ENCODE measurements around the gene CTBP2. TPM values are rescaled to one million over a fixed set of nuclear protein-coding genes. Genes with fewer than 3 reads are reported as not detected.
A peak's percentile ranks its signal among the peaks of the same experiment; 100 is the strongest.

CTBP2 gene
- total RNA-seq, 2 donors from 2014 or later = 75.3 to 109 TPM

- no peak overlapping the region for H3K27ac ChIP-seq (ENCODE audit: low read depth, low read length)
- no peak overlapping the region for H3K27ac Mint-ChIP-seq
- whole genome bisulfite sequencing, 2 experiments (ENCODE audit: insufficient coverage in 1 of 2, insufficient read length in 1 of 2) = 85 to 90% methylated on average over 4 to 5 of the region's 5 CpGs
- no peak for TF ChIP-seq CTCF (conservative IDR thresholded peaks at IDR 0.05)
- DNase-seq = no peak
- no peaks in the 10 kb centered on the region for H3K4me1 Mint-ChIP-seq
- no peaks in the 10 kb centered on the region for H3K36me3 ChIP-seq (ENCODE audit: control insufficient read depth, insufficient read depth, low read length)
- H3K9ac ChIP-seq (ENCODE audit: extremely low read depth, low read length, poor library complexity, severe bottlenecking) = no peak overlapping the region
- no peaks in the 10 kb centered on the region for H3K4me1 ChIP-seq (ENCODE audit: control insufficient read depth, insufficient read depth, low read length)
- peaks cover 21% of the 10 kb centered on the region for H3K27me3 ChIP-seq (ENCODE audit: control insufficient read depth, insufficient read depth, low read length, poor library complexity, severe bottlenecking)
- no peaks in the 10 kb centered on the region for H3K36me3 Mint-ChIP-seq (ENCODE audit: low read depth)
- no peak overlapping the region for H3K4me3 ChIP-seq (ENCODE audit: low read length)
- peaks cover 46% of the 10 kb centered on the region for H3K27me3 Mint-ChIP-seq (ENCODE audit: insufficient read depth)
- no peaks in the 10 kb centered on the region for H3K9me3 ChIP-seq (ENCODE audit: control insufficient read depth, low read length)
- H3K4me3 Mint-ChIP-seq = no peak overlapping the region
- no peaks in the 10 kb centered on the region for H3K9me3 Mint-ChIP-seq
Observed at GRCh38 chr10:125204400-125204799, 44.0 kb upstream of the CTBP2 start.

GRCh38 chr10:125203186-125203800 lies 42.9 kb upstream of the CTBP2 start:
- no peaks in the 10 kb centered on the region for H3K4me1 Mint-ChIP-seq
- H3K36me3 Mint-ChIP-seq (ENCODE audit: low read depth) = no peaks in the 10 kb centered on the region
- no peak for TF ChIP-seq CTCF (conservative IDR thresholded peaks at IDR 0.05)
- H3K9me3 ChIP-seq (ENCODE audit: control insufficient read depth, low read length) = no peaks in the 10 kb centered on the region
- H3K4me1 ChIP-seq (ENCODE audit: control insufficient read depth, insufficient read depth, low read length) = no peaks in the 10 kb centered on the region
- H3K36me3 ChIP-seq (ENCODE audit: control insufficient read depth, insufficient read depth, low read length) = no peaks in the 10 kb centered on the region
- DNase-seq = peak; percentile 28
- H3K4me3 Mint-ChIP-seq = no peak overlapping the region
- H3K27ac ChIP-seq (ENCODE audit: low read depth, low read length) = no peak overlapping the region
- H3K9me3 Mint-ChIP-seq = no peaks in the 10 kb centered on the region
- peaks cover 16% of the 10 kb centered on the region for H3K27me3 ChIP-seq (ENCODE audit: control insufficient read depth, insufficient read depth, low read length, poor library complexity, severe bottlenecking)
- 92 to 100% methylated on average over 7 to 10 of the region's 10 CpGs for WGBS, 2 experiments (ENCODE audit: insufficient coverage in 1 of 2, insufficient read length in 1 of 2)
- H3K27me3 Mint-ChIP-seq (ENCODE audit: insufficient read depth) = peaks cover 37% of the 10 kb centered on the region
- no peak overlapping the region for H3K27ac Mint-ChIP-seq
- H3K4me3 ChIP-seq (ENCODE audit: low read length) = no peak overlapping the region
- no peak overlapping the region for H3K9ac ChIP-seq (ENCODE audit: extremely low read depth, low read length, poor library complexity, severe bottlenecking)

DNA sequence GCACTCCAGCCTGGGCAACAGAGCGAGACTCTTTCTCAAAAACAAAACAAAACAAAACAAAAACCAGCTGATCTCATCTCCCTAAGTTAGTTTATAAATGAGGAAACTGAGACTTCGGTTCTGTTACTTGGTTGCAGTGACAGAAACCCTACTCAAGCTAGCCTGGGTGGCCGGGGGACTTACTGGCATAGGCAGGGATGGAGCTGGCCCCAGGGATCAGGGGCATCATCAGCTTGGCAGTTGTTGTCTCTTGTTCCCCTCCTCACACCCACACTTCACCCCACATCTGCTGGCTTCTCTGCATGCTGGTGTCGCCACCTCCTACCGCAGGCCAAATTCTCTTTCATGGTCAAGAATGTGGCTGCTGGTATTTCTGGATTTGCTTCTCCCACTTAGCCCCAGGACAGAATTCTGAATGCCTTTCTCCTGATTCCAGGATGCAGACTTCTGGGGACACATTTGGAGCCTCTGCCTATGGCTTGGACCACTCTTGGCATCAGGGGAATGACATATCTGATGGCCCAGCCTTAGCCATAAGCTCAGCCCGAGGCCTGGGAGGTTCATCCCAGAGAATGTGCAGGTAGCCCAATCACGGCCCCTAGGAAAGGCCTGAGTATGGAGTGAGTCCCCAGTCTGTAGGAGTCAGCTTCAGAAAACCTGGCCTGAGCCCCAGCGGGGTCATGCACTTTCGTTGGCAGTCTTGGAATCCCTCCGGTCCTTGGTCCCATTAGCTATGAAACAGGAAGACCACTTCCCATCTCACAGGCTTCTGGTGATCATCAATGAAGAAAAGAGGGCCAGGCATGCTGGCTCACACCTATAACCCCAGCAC lies 41.6 kb upstream of the CTBP2 start:
- 92 to 100% methylated on average over 6 to 10 of the region's 10 CpGs for WGBS, 2 experiments (ENCODE audit: insufficient coverage in 1 of 2, insufficient read length in 1 of 2)
- no peak overlapping the region for H3K9ac ChIP-seq (ENCODE audit: extremely low read depth, low read length, poor library complexity, severe bottlenecking)
- peak; percentile 33 for DNase-seq
- no peak for TF ChIP-seq CTCF (conservative IDR thresholded peaks at IDR 0.05)
- Mint-ChIP-seq H3K27me3 (ENCODE audit: insufficient read depth) (peaks cover 26% of the 10 kb centered on the region), H3K4me1 (no peaks in the 10 kb centered on the region), H3K4me3 (no peak overlapping the region), H3K27ac (no peak overlapping the region), H3K36me3 (ENCODE audit: low read depth) (no peaks in the 10 kb centered on the region), H3K9me3 (no peaks in the 10 kb centered on the region)
- H3K27ac ChIP-seq (ENCODE audit: low read depth, low read length) = no peak overlapping the region
- H3K27me3 ChIP-seq (ENCODE audit: control insufficient read depth, insufficient read depth, low read length, poor library complexity, severe bottlenecking) = peaks cover 10% of the 10 kb centered on the region
- H3K4me1 ChIP-seq (ENCODE audit: control insufficient read depth, insufficient read depth, low read length) = no peaks in the 10 kb centered on the region
- no peaks in the 10 kb centered on the region for H3K9me3 ChIP-seq (ENCODE audit: control insufficient read depth, low read length)
- H3K4me3 ChIP-seq (ENCODE audit: low read length) = no peak overlapping the region
- H3K36me3 ChIP-seq (ENCODE audit: control insufficient read depth, insufficient read depth, low read length) = no peaks in the 10 kb centered on the region

Measured in endodermal cell (in vitro differentiated cells).